Left cardiac atrium (tissue), 4 donors: ENCODE measurements around the gene MRGPRD. TPM values are rescaled to one million over a fixed set of nuclear protein-coding genes. Genes with fewer than 3 reads are reported as not detected.
A peak's percentile ranks its signal among the peaks of the same experiment; 100 is the strongest.
"Not testable (repeated sequence)": the region's sequence is repeated elsewhere in the genome, so short reads cannot be mapped to it uniquely, and the experiment has no call there.

Experiments
- ATAC-seq, 2 donors: fragments of 200-7000 bp; cut with Tn5 transposase; one replicate each; pipeline ENCODE4 v1.9.1; 2020; ENCODE audit warnings: mild to moderate bottlenecking in 2 of 2, moderate library complexity in 2 of 2
- DNase-seq: peaks from one replicate; pipeline ENCODE4 v3.0.0-alpha.2; 2020
- intact Hi-C, 2 donors: fragments of 100-400 bp; cut with DNase I; formaldehyde crosslinking; loops; one replicate each; pipeline versions ENCODE4 v1.14.1 to v1.15.1; 2022 to 2023
- total RNA-seq, 2 donors: library from RNA; stranded (reverse); fragmentation: NEBNext Ultra II Directional; extraction: Animal tissue kit (Norgen Biotek cat#: 25700); gene quantifications; one replicate each; pipeline ENCODE4 v1.2.1, GENCODE V29; 2021
- donor health status: DM: no; HTN: yes; CAD: no.
- donor health status: DM: no; HTN: yes; CAD: no; lungs with severe emphysema.
- donor health status: DM: yes; HTN: yes; CAD: no.
- donor health status: Dilated cardiomyopathy.

MRGPRD gene
- total RNA-seq, 2 donors from 2014 or later: not detected

GRCh38 chr11:68976563-68976962 lies 4.2 kb downstream of the MRGPRD start:
- DNase-seq (no peak), ATAC-seq (no peak)
- intact Hi-C loops: no loop called here

GRCh38 chr11:68976095-68976494 lies 4.7 kb downstream of the MRGPRD start:
- intact Hi-C loops: no loop called here
- ATAC-seq (no peak), DNase-seq (no peak)

- DNase-seq (no peak), ATAC-seq (peak; percentile 30 to 42)
- intact Hi-C loops: no loop called here
Observed at GRCh38 chr11:68974421-68975194, 6.2 kb downstream of the MRGPRD start.

GRCh38 chr11:68973706-68974105 lies 7.1 kb downstream of the MRGPRD start:
- intact Hi-C loops, ATAC-seq: not testable (repeated sequence)

GRCh38 chr11:68973219-68973618 lies 7.6 kb downstream of the MRGPRD start:
- no peak for DNase-seq
- ATAC-seq: no peak

More at GRCh38 chr11:68973706-68974105, 7.1 kb downstream of the MRGPRD start:
- DNase-seq: not testable (repeated sequence)

GRCh38 chr11:68970921-68971636 lies 9.7 kb downstream of the MRGPRD start:
- intact Hi-C loops: no loop called here
- ATAC-seq: no peak
- DNase-seq: no peak

More at GRCh38 chr11:68973219-68973618, 7.6 kb downstream of the MRGPRD start:
- intact Hi-C loops: no loop called here

GRCh38 chr11:68969386-68969785 lies 11.4 kb downstream of the MRGPRD start:
- no peak for ATAC-seq
- intact Hi-C loops: no loop called here
- DNase-seq: no peak

- ATAC-seq: no peak
- DNase-seq: no peak
- intact Hi-C loops: no loop called here
Observed at GRCh38 chr11:68968306-68969250, 12.2 kb downstream of the MRGPRD start.

GRCh38 chr11:68966894-68967780 lies 13.6 kb downstream of the MRGPRD start:
- intact Hi-C loops: no loop called here
- ATAC-seq: no peak
- no peak for DNase-seq

- DNase-seq (no peak), ATAC-seq (no peak)
- intact Hi-C loops: no loop called here
Observed at GRCh38 chr11:68965901-68966853, 14.6 kb downstream of the MRGPRD start.

- no peak for DNase-seq
- ATAC-seq: peak in 1 of 2 donors; percentile 54
- intact Hi-C loops: no loop called here
Observed at GRCh38 chr11:68963779-68964178, 17.0 kb downstream of the MRGPRD start.

- intact Hi-C loops: no loop called here
- DNase-seq (no peak), ATAC-seq (no peak)
Observed at GRCh38 chr11:68962527-68963250, 18.1 kb downstream of the MRGPRD start.

GRCh38 chr11:68961245-68961644 lies 19.5 kb downstream of the MRGPRD start:
- no peak for DNase-seq
- intact Hi-C loops: no loop called here

GRCh38 chr11:68960294-68961071 lies 20.3 kb downstream of the MRGPRD start:
- ATAC-seq: no peak
- intact Hi-C loops: no loop called here
- no peak for DNase-seq

More at GRCh38 chr11:68961245-68961644, 19.5 kb downstream of the MRGPRD start:
- no peak for ATAC-seq

- intact Hi-C loops: no loop called here
- no peak for ATAC-seq
- no peak for DNase-seq
Observed at GRCh38 chr11:68959465-68960293, 21.1 kb downstream of the MRGPRD start.
